HG03196 (cell line): ENCODE measurements around the gene ITGB3.
A peak's percentile ranks its signal among the peaks of the same experiment; 100 is the strongest.

Experiments used
- ATAC-seq: cut with Tn5 transposase; IDR thresholded peaks from one replicate; pipeline ENCODE4 v1.9.1; 2021; ENCODE audit not compliant: unreplicated experiment

Gene ITGB3

GRCh38 chr17:47295874-47296255 lies 42.2 kb downstream of the ITGB3 start:
- ATAC-seq: no peak

- no peak for ATAC-seq
These were observed 44.2 kb downstream of the ITGB3 start for GRCh38 chr17:47297661-47298400.

- ATAC-seq: no peak
These were observed 45.1 kb downstream of the ITGB3 start for GRCh38 chr17:47298712-47299111.

- ATAC-seq: no peak
These were observed 45.7 kb downstream of the ITGB3 start for GRCh38 chr17:47299239-47299910.

- ATAC-seq: no peak
These were observed 47.1 kb downstream of the ITGB3 start for GRCh38 chr17:47300718-47301117.

- no peak for ATAC-seq
These were observed 47.5 kb downstream of the ITGB3 start for GRCh38 chr17:47301161-47301560.

GRCh38 chr17:47301831-47302230 lies 48.2 kb downstream of the ITGB3 start:
- no peak for ATAC-seq

- no peak for ATAC-seq
These were observed 50.6 kb downstream of the ITGB3 start for GRCh38 chr17:47304186-47304585.

- ATAC-seq: no peak
These were observed 51.8 kb downstream of the ITGB3 start for GRCh38 chr17:47305302-47305923.

GRCh38 chr17:47310186-47310733 lies 56.6 kb downstream of the ITGB3 start:
- ATAC-seq: no peak

- no peak for ATAC-seq
These were observed 57.8 kb downstream of the ITGB3 start for GRCh38 chr17:47311420-47311819.

- ATAC-seq: peak; percentile 49
These were observed 62.0 kb downstream of the ITGB3 start for GRCh38 chr17:47315451-47316266.

GRCh38 chr17:47316311-47316710 lies 62.7 kb downstream of the ITGB3 start:
- ATAC-seq: no peak

GRCh38 chr17:47317119-47317518 lies 63.5 kb downstream of the ITGB3 start:
- no peak for ATAC-seq

GRCh38 chr17:47318197-47318918 lies 64.7 kb downstream of the ITGB3 start:
- ATAC-seq: no peak

- no peak for ATAC-seq
These were observed 67.4 kb downstream of the ITGB3 start for GRCh38 chr17:47320879-47321502.

- ATAC-seq: peak; percentile 84
These were observed 70.0 kb downstream of the ITGB3 start, which contains the start of gene EFCAB13 for GRCh38 chr17:47323382-47324223. EFCAB13 (plus strand) TSS chr17:47323955; CDS start chr17:47328354, 4,399 bp downstream.

- peak; percentile 28 for ATAC-seq
These were observed 70.8 kb downstream of the ITGB3 start for GRCh38 chr17:47324224-47325020.
